Natural killer cell (primary cell): ENCODE results near the gene ADGB. TPM values are rescaled to one million over a fixed set of nuclear protein-coding genes. Genes with fewer than 3 reads are reported as not detected.

Source experiments
- ATAC-seq, 3 donors: fragments of 150-1000 bp in 2 of 3; fragments of 200-7000 bp in 1 of 3; cut with Tn5 transposase; 1 replicate in 1 of 3; 2 replicates in 2 of 3; pipeline ENCODE4 v1.10.0; 2021; ENCODE audit warnings: mild to moderate bottlenecking in 2 of 3, moderate library complexity in 2 of 3
- DNase-seq, 2 donors: peaks; one replicate each; pipeline versions ENCODE4 v3.0.0 to v3.0.0-alpha.2; 2013 to 2021; ENCODE audit warnings: mixed read lengths in 1 of 2
- H3K27ac ChIP-seq: one replicate; pipeline ENCODE4 v1.5.1; 2013; ENCODE audit warnings: mild to moderate bottlenecking, low read length
- H3K27me3 ChIP-seq: one replicate; pipeline ENCODE4 v1.6.1; 2013; ENCODE audit warnings: low read length; ENCODE audit not compliant: control insufficient read depth, insufficient read depth
- H3K36me3 ChIP-seq: one replicate; pipeline ENCODE4 v1.6.1; 2013; ENCODE audit warnings: low read length; ENCODE audit not compliant: control insufficient read depth, insufficient read depth
- H3K4me1 ChIP-seq: one replicate; pipeline ENCODE4 v1.6.1; 2013; ENCODE audit warnings: low read length; ENCODE audit not compliant: control insufficient read depth, insufficient read depth
- H3K4me3 ChIP-seq: one replicate; pipeline ENCODE4 v1.5.1; 2013; ENCODE audit warnings: low read length
- H3K9me3 ChIP-seq: one replicate; pipeline ENCODE4 v1.6.1; 2013; ENCODE audit warnings: low read length; ENCODE audit not compliant: control insufficient read depth, insufficient read depth
- H3K27ac Mint-ChIP-seq, 2 donors: one replicate each; pipeline ENCODE4 v1.8.0; 2022; ENCODE audit warnings: mild to moderate bottlenecking in 2 of 2, mixed read lengths in 2 of 2, moderate library complexity in 1 of 2
- H3K27me3 Mint-ChIP-seq, 2 donors: one replicate each; pipeline ENCODE4 v1.8.0; 2022; ENCODE audit warnings: low read depth in 2 of 2, mixed read lengths in 2 of 2
- H3K36me3 Mint-ChIP-seq: one replicate; pipeline ENCODE4 v1.8.0; 2022; ENCODE audit warnings: mixed read lengths
- H3K4me1 Mint-ChIP-seq, 2 donors: one replicate each; pipeline ENCODE4 v1.8.0; 2022; ENCODE audit warnings: mixed read lengths in 2 of 2
- H3K4me3 Mint-ChIP-seq: one replicate; pipeline ENCODE4 v1.8.0; 2022; ENCODE audit warnings: mild to moderate bottlenecking, moderate library complexity, mixed read lengths
- H3K9me3 Mint-ChIP-seq, 2 donors: one replicate each; pipeline ENCODE4 v1.8.0; 2022; ENCODE audit warnings: mixed read lengths in 2 of 2
- WGBS: methylation state at CpG from one replicate; pipeline ENCODE4 v1.1.7; 2013; ENCODE audit warnings: missing lambda C conversion rate; ENCODE audit not compliant: insufficient coverage; 5-methylcytosine and 5-hydroxymethylcytosine counted together
- intact Hi-C: fragments of 100-400 bp; cut with micrococcal nuclease; formaldehyde crosslinking; loops from one replicate; pipeline ENCODE4 v1.14.2; 2022
- total RNA-seq, 4 donors: library from RNA; stranded (reverse); fragments of 120-200 nt in 1 of 4; gene quantifications; one replicate each; pipeline versions ENCODE4 v1.2.3 to v1.2.4, GENCODE V29; 2013 to 2022
- TF ChIP-seq, protein P1 (sequence below): fragments of 200-600 bp; IDR thresholded peaks from one replicate; pipeline ENCODE4 v1.8.0; 2022; ENCODE audit warnings: antibody characterized with exemption

Gene ADGB
- not detected for total RNA-seq
- 0.02 TPM for total RNA-seq (2013)

DNA sequence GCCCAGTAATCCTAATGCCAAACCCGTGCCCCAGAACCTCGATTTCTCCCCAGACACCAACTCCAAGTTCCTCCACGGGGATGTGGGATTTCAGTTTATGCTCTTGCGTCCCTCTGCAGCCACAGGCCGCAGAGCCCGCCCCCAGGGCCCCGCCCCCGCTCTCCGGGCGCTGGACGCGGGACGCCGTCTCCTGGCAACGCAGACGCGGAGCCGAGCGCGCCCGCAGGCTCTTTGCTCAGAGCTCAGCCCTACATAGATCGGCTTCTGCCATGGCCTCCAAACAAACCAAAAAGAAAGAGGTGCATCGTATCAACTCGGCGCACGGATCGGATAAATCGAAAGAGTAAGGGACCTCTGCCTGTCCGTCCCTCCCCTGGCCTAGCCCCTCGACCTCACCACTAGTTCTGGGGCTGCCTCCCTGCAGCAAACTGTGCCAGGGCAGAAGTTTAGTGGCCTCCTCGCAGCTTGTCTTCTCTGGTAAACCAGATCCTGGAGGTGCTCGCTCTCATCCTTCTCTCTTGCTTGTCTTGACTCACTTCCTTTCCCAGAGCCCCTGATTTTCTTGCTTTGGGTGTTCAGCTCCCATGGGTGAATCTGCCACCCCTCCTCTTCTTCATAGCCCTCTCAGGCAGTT lies at the start of gene ADGB:
ADGB (plus strand) TSS at position 201 of the 634 bp plus-strand sequence; CDS start at position 270, 69 bp downstream.
- H3K9me3 Mint-ChIP-seq, result peaks cover 2 to 6% of the 10 kb centered on the region in 2 donors
- Histone ChIP-seq H3K4me3 (no peak within 1 kb of the TSS), H3K27me3 (no peaks in the 10 kb centered on the region), H3K27ac (no peak within 1 kb of the TSS), H3K9me3 (no peaks in the 10 kb centered on the region), H3K36me3 (no peaks in the 10 kb centered on the region), H3K4me1 (peaks cover 4% of the 10 kb centered on the region)
- H3K4me1 Mint-ChIP-seq, result peaks cover 0 to 9% of the 10 kb centered on the region in 2 donors
- peak within 1 kb of the TSS; percentile 28 for H3K4me3 Mint-ChIP-seq
- peaks cover 0 to 5% of the 10 kb centered on the region in 2 donors for H3K27me3 Mint-ChIP-seq
- peak within 1 kb of the TSS in 1 of 2 donors; percentile 33 for H3K27ac Mint-ChIP-seq
- TF ChIP-seq, protein P1, sequence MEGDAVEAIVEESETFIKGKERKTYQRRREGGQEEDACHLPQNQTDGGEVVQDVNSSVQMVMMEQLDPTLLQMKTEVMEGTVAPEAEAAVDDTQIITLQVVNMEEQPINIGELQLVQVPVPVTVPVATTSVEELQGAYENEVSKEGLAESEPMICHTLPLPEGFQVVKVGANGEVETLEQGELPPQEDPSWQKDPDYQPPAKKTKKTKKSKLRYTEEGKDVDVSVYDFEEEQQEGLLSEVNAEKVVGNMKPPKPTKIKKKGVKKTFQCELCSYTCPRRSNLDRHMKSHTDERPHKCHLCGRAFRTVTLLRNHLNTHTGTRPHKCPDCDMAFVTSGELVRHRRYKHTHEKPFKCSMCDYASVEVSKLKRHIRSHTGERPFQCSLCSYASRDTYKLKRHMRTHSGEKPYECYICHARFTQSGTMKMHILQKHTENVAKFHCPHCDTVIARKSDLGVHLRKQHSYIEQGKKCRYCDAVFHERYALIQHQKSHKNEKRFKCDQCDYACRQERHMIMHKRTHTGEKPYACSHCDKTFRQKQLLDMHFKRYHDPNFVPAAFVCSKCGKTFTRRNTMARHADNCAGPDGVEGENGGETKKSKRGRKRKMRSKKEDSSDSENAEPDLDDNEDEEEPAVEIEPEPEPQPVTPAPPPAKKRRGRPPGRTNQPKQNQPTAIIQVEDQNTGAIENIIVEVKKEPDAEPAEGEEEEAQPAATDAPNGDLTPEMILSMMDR, result no peak
- intact Hi-C loops, result no loop called here
- 8% methylated on average over 32 of the region's 32 CpGs for WGBS
- ATAC-seq (no peak), DNase-seq (no peak)
- H3K36me3 Mint-ChIP-seq, result no peaks in the 10 kb centered on the region

DNA sequence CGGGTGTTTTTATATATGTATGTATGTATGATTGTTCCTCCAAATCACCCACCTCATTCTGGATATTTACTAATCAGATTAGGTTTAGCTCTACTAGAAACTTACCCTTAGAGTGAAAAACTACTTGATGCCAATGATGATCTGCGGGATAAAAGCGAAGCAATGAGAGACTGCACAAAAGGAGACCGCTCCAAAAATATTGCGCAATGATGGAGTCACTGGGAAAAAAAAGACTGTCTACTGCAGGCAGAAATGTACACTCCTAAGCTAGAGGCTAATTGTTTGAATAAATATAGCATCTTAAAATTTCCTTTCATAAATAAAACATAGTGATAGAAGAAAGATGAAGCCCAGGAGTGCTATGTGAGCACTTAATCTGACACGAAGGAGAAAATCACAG lies 47.9 kb upstream of the ADGB start:
- H3K27me3 ChIP-seq, result no peaks in the 10 kb centered on the region
- H3K36me3 Mint-ChIP-seq, result no peaks in the 10 kb centered on the region
- H3K27me3 Mint-ChIP-seq, result no peaks in the 10 kb centered on the region
- no peaks in the 10 kb centered on the region for H3K4me1 ChIP-seq
- TF ChIP-seq, protein P1, result no peak
- H3K27ac Mint-ChIP-seq, result no peak overlapping the region
- no peak overlapping the region for H3K4me3 ChIP-seq
- H3K9me3 ChIP-seq, result no peaks in the 10 kb centered on the region
- no peak overlapping the region for H3K4me3 Mint-ChIP-seq
- no peak overlapping the region for H3K27ac ChIP-seq
- H3K36me3 ChIP-seq, result no peaks in the 10 kb centered on the region
- no peak for ATAC-seq
- intact Hi-C loops, result no loop called here
- DNase-seq, result no peak
- 78% methylated on average over 5 of the region's 6 CpGs for WGBS
- H3K9me3 Mint-ChIP-seq, result peaks cover 0 to 3% of the 10 kb centered on the region in 2 donors
- H3K4me1 Mint-ChIP-seq, result no peaks in the 10 kb centered on the region

DNA sequence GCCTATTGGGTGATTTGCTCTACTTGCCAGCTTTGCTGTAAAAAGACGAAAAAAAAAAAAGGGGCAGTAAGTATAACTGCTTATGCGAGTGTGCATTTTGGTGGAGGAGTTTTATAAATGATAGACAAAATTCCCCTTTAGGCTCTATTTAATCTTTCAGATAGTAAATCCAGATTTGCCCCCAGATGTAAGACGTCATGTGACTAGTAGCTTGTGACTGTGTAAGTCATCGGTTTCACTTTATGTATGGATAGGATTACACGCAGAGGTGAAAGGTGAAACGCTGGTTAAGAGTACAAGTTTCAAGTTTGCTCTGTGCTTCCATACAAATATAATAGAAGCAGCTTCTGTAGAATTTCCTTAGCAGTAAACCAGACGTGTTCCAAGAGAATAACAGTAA lies 47.2 kb upstream of the ADGB start:
- Histone ChIP-seq H3K4me1 (no peaks in the 10 kb centered on the region), H3K4me3 (no peak overlapping the region), H3K27me3 (no peaks in the 10 kb centered on the region), H3K27ac (no peak overlapping the region), H3K9me3 (no peaks in the 10 kb centered on the region), H3K36me3 (no peaks in the 10 kb centered on the region)
- TF ChIP-seq, protein P1, result no peak
- H3K27me3 Mint-ChIP-seq, result no peaks in the 10 kb centered on the region
- DNase-seq (no peak), ATAC-seq (no peak)
- no peak overlapping the region for H3K4me3 Mint-ChIP-seq
- intact Hi-C loops, result no loop called here
- no peaks in the 10 kb centered on the region for H3K4me1 Mint-ChIP-seq
- WGBS, result 84% methylated on average over 7 of the region's 7 CpGs
- H3K36me3 Mint-ChIP-seq, result no peaks in the 10 kb centered on the region
- H3K27ac Mint-ChIP-seq, result no peak overlapping the region
- peaks cover 0 to 3% of the 10 kb centered on the region in 2 donors for H3K9me3 Mint-ChIP-seq
